ENCODE data around the gene ST6GALNAC3.

ST6GALNAC3 gene

DNA sequence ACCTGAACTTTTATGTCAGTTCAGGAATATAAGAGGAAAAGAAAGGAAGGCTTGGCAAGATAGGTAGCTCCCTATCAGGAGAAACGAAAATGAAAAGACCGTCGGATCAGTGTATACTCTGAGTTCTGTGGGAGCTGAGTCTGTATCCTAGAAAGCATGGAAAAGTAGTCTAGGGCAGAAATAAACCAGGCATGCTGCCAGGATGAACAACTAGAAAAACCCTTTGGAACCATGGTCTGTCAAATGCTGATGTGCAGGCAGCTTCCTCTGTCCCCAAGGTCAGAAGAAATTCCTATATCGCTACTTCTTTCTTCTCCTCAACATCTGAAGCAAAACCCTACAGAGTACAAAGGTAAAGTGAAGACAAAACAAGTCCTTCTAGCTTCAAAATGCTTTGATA, 268.8 kb downstream of the ST6GALNAC3 start:
- Mint-ChIP-seq H3K36me3 (ENCODE audit: low read depth) (no peaks in the 10 kb centered on the region), H3K4me1 (ENCODE audit: low read depth) (no peaks in the 10 kb centered on the region), H3K27ac (no peak overlapping the region), H3K27me3 (ENCODE audit: low read depth) (peaks cover 2% of the 10 kb centered on the region), H3K4me3 (no peak overlapping the region), H3K9me3 (peaks cover 4% of the 10 kb centered on the region)
- DNase-seq (ENCODE audit: low spot score), result no peak

DNA sequence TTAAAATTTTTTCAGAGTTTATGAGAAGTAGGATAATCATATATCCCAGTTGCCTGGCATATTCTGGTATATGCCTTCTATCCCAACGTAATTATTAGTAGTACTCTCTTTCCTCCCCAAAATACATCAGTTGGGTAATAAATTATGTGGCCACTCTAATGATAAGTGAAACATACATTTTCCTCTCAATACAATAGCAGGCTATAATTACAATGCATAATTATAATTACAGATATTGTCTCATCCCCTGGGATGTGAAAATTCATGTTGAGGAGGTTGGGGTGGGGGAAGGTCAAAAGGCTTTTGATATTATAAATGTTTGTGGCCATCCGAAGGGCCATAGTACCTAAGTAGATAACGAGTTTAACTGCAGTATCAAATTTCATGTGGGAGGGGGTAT, 277.1 kb downstream of the ST6GALNAC3 start:
- no peak overlapping the region for H3K4me3 Mint-ChIP-seq
- H3K4me1 Mint-ChIP-seq (ENCODE audit: low read depth), result peaks cover 2% of the 10 kb centered on the region
- no peak overlapping the region for H3K27ac Mint-ChIP-seq
- no peak for DNase-seq (ENCODE audit: low spot score)
- H3K27me3 Mint-ChIP-seq (ENCODE audit: low read depth), result no peaks in the 10 kb centered on the region
- no peaks in the 10 kb centered on the region for H3K36me3 Mint-ChIP-seq (ENCODE audit: low read depth)
- no peaks in the 10 kb centered on the region for H3K9me3 Mint-ChIP-seq

DNA sequence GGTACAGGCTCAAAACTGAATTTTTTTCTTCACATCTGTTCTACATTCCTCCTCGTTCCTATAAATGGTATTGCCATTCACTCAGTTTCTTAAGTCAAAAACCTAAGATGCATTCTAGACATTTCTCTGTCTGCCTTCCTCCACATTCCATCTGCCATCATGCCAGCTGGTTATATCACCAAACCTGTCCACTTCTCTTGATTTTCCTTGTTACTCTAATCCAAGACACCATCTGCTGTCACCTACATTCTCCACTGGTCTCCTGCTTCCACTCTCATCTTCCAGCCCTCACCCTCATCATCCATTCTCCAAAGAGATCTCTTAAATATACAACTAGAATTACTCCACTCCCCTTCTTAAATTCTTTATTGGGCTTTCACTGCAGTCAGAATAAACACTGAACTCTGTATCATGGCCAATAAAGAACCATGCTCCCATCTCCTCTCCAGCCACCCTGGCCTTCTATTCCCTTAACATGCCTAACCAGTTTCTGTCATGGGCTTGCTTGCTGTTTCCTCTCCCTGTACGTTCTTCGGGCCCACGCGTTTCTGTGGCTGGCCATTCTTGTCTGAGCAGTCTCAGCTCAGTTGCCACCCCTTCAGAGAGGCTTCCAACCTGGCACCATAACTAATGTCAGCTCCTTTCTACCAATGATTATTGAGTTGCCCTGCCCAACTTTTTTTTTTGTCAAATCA, 278.3 kb downstream of the ST6GALNAC3 start:
- no peak overlapping the region for H3K27ac Mint-ChIP-seq
- H3K36me3 Mint-ChIP-seq (ENCODE audit: low read depth), result no peaks in the 10 kb centered on the region
- H3K27me3 Mint-ChIP-seq (ENCODE audit: low read depth), result no peaks in the 10 kb centered on the region

DNA sequence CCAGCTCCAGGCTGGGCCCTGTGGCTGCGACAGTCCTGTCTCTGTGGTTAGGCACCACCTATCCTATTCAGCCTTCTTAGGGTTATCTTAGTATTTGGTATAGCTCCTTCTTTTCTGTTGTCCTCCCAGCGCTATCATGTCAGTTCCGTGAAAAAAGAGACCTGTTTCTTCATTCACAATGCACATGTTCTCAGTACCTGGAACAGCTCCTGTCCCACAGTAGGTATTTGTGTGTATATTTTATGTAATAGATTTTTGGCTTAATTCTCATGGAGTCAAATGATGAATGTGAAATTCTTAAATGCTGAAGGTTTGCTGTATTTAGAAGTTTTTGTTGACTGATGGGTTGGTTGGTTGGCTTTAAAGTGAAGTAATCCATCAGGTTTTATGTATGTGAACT, 279.7 kb downstream of the ST6GALNAC3 start:
- H3K4me3 Mint-ChIP-seq, result no peak overlapping the region
- H3K27me3 Mint-ChIP-seq (ENCODE audit: low read depth), result no peaks in the 10 kb centered on the region
- H3K27ac Mint-ChIP-seq, result no peak overlapping the region
- no peak for DNase-seq (ENCODE audit: low spot score)
- H3K4me1 Mint-ChIP-seq (ENCODE audit: low read depth), result peaks cover 2% of the 10 kb centered on the region
- H3K36me3 Mint-ChIP-seq (ENCODE audit: low read depth), result no peaks in the 10 kb centered on the region
- H3K9me3 Mint-ChIP-seq, result no peaks in the 10 kb centered on the region

More for the DNA sequence above, 278.3 kb downstream of the ST6GALNAC3 start:
- no peaks in the 10 kb centered on the region for H3K9me3 Mint-ChIP-seq
- H3K4me1 Mint-ChIP-seq (ENCODE audit: low read depth), result peaks cover 2% of the 10 kb centered on the region
- no peak overlapping the region for H3K4me3 Mint-ChIP-seq
- DNase-seq (ENCODE audit: low spot score), result no peak

DNA sequence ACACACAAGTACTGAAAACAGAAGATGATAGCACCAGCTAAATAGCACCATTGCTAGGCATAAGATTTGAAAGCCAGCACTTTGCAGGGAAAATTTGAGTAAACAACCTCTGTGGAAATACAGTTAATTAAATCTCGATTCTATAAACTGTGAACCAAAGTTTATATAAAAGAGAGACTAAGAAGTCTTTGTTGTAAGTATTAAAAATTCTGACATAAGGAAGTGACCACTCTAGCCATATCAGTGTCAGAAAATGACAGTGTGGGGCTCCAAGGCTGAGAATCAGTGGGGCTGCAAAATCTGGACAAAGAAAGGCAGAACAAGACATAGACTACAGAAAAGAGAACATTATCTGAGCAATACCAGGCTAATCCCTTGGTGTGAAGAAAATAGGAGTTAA, 292.2 kb downstream of the ST6GALNAC3 start:
- no peak for DNase-seq (ENCODE audit: low spot score)

DNA sequence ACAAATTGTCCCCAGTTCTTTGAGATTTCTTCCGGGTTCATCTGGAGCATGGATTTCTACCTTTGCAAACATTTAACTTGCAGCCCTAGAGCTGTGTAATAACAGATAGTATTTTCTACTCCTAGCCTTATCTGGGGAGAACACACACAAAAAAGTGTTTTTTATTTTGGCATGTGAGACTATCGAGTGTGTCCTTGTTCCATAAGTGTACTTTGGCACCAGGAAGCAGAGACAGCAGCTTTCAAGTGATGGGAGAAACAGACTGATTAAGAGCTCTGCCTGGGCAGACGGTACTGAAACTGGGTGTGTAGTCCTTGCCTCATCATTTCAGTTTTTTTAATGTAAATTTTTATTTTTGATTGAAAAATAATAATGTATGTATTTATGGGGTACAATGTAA, 297.4 kb downstream of the ST6GALNAC3 start:
- no peak overlapping the region for H3K27ac Mint-ChIP-seq

More for the DNA sequence above, 292.2 kb downstream of the ST6GALNAC3 start:
- Mint-ChIP-seq H3K36me3 (ENCODE audit: low read depth) (no peaks in the 10 kb centered on the region), H3K4me1 (ENCODE audit: low read depth) (no peaks in the 10 kb centered on the region), H3K9me3 (no peaks in the 10 kb centered on the region), H3K27me3 (ENCODE audit: low read depth) (no peaks in the 10 kb centered on the region), H3K27ac (no peak overlapping the region), H3K4me3 (no peak overlapping the region)

DNA sequence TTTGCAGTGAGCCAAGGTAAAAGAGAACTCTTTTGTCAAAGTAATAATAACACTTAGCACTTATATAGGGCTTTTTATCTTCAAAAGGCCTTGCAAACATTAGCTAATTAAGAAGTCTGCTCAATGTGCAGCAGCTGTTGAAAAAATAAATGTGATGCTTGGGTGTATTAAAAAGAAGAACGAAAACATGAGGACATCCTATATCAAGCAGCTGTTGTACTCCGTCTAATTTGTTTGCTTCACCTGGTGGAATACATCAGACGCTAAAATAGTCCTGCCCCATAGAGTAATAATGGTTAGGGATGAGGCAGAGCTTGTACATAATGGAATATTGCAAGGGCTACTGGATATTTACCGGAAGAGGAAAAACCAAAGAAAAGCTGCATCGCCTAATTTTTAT, 299.5 kb downstream of the ST6GALNAC3 start:
- H3K4me3 Mint-ChIP-seq, result no peak overlapping the region
- no peaks in the 10 kb centered on the region for H3K36me3 Mint-ChIP-seq (ENCODE audit: low read depth)
- H3K9me3 Mint-ChIP-seq, result no peaks in the 10 kb centered on the region
- no peaks in the 10 kb centered on the region for H3K4me1 Mint-ChIP-seq (ENCODE audit: low read depth)
- no peak overlapping the region for H3K27ac Mint-ChIP-seq
- peaks cover 2% of the 10 kb centered on the region for H3K27me3 Mint-ChIP-seq (ENCODE audit: low read depth)
- DNase-seq (ENCODE audit: low spot score), result no peak

More for the DNA sequence above, 297.4 kb downstream of the ST6GALNAC3 start:
- no peaks in the 10 kb centered on the region for H3K4me1 Mint-ChIP-seq (ENCODE audit: low read depth)
- H3K9me3 Mint-ChIP-seq, result no peaks in the 10 kb centered on the region
- no peak for DNase-seq (ENCODE audit: low spot score)
- H3K27me3 Mint-ChIP-seq (ENCODE audit: low read depth), result peaks cover 2% of the 10 kb centered on the region
- no peaks in the 10 kb centered on the region for H3K36me3 Mint-ChIP-seq (ENCODE audit: low read depth)
- no peak overlapping the region for H3K4me3 Mint-ChIP-seq

DNA sequence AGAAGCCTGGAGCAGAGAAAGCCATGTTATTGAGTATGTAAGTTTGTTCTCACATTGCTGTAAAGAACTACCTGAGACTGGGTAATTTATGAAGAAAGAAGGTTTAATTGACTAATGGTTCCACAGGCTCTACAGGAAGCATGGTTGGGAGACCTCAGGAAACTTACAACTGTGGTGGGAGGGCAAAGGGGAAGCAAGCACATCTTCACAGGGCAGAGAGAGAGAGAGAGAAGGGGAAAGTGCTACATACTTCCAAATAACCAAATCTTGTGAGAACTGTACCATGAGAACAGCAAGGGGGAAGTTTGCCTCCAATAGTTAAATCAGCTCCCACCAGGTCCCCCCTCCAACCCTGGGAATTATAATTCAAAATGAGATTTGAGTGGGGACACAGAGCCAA, 302.7 kb downstream of the ST6GALNAC3 start:
- no peaks in the 10 kb centered on the region for H3K4me1 Mint-ChIP-seq (ENCODE audit: low read depth)
- no peak overlapping the region for H3K27ac Mint-ChIP-seq
- H3K9me3 Mint-ChIP-seq, result no peaks in the 10 kb centered on the region
- H3K4me3 Mint-ChIP-seq, result no peak overlapping the region
- no peak for DNase-seq (ENCODE audit: low spot score)
- no peaks in the 10 kb centered on the region for H3K36me3 Mint-ChIP-seq (ENCODE audit: low read depth)
- peaks cover 2% of the 10 kb centered on the region for H3K27me3 Mint-ChIP-seq (ENCODE audit: low read depth)

DNA sequence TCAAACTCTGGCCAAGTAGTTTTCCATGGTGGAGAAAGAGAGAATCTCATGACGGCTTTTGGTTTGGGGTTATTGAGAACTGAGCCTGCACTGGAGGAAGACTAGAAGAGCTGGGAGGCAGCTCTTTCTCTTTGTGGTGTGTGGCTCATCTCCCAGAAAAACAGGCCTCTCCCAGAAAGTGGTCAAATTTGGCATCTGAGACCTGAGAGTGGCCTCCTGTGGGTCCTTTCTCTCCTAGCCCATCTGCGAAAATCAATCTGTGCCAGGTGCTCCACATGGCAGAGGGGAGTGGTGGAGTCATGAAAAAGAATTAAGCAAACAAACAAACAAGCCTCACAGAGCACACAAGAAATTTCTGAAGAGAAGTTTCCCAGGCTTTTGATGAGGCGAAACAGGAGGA, 305.0 kb downstream of the ST6GALNAC3 start:
- Mint-ChIP-seq H3K27me3 (ENCODE audit: low read depth) (peaks cover 2% of the 10 kb centered on the region), H3K4me3 (no peak overlapping the region), H3K36me3 (ENCODE audit: low read depth) (no peaks in the 10 kb centered on the region), H3K9me3 (no peaks in the 10 kb centered on the region), H3K27ac (no peak overlapping the region), H3K4me1 (ENCODE audit: low read depth) (no peaks in the 10 kb centered on the region)
- DNase-seq (ENCODE audit: low spot score), result no peak

DNA sequence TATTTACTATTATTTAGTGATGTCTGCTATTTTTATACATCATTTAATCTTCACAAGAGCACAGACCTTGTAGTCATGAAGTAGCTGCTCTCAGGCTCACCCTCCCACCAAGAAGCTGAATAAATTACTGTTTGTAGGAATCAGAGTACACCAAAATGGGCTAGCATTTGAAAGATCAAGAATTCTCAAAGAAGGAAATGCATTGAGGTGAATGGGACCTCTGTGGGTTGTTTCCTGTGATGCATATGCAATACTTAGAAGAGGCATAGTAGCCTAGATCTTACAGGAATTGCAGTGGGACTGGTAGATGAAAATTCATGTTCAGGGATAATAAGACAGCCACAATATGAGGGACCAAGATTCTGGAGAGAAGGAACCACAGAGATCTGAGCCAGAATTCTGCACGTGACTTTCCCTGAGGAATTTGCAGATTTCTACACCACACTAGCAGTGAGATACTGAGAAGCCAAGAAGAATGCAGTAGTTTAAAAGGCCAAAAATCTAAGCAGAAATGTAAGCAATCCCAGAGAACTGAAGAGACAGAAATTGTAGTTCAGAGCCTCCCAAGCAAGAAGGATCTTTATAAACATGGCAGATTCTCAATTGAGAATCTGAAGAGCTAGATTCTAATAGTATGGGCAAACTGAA, 307.0 kb downstream of the ST6GALNAC3 start:
- Mint-ChIP-seq H3K27me3 (ENCODE audit: low read depth) (no peaks in the 10 kb centered on the region), H3K9me3 (no peaks in the 10 kb centered on the region), H3K36me3 (ENCODE audit: low read depth) (no peaks in the 10 kb centered on the region), H3K4me3 (no peak overlapping the region), H3K27ac (no peak overlapping the region), H3K4me1 (ENCODE audit: low read depth) (no peaks in the 10 kb centered on the region)
- DNase-seq (ENCODE audit: low spot score), result no peak

DNA sequence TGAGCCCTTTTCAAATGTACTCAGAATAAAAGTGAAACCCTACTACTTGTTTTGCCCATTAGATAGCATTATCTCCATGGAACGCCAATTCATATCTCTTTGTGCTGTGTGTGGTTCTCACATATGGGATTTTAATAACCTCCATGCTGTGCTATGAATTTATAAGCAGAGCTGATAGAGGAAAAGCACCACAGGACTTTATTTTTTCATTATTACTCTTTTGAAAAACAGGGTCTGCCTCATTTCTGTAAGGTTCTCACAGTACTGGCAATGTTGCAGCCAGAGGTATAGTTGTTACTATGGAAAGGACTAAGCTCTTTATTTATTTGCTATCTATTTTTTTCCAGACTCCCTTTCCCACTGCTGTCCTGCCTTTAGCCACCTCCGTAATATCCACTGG, 313.7 kb downstream of the ST6GALNAC3 start:
- no peak overlapping the region for H3K4me3 Mint-ChIP-seq
- no peaks in the 10 kb centered on the region for H3K36me3 Mint-ChIP-seq (ENCODE audit: low read depth)
- H3K4me1 Mint-ChIP-seq (ENCODE audit: low read depth), result no peaks in the 10 kb centered on the region
- DNase-seq (ENCODE audit: low spot score), result no peak
- no peaks in the 10 kb centered on the region for H3K9me3 Mint-ChIP-seq
- H3K27me3 Mint-ChIP-seq (ENCODE audit: low read depth), result no peaks in the 10 kb centered on the region
- H3K27ac Mint-ChIP-seq, result no peak overlapping the region

DNA sequence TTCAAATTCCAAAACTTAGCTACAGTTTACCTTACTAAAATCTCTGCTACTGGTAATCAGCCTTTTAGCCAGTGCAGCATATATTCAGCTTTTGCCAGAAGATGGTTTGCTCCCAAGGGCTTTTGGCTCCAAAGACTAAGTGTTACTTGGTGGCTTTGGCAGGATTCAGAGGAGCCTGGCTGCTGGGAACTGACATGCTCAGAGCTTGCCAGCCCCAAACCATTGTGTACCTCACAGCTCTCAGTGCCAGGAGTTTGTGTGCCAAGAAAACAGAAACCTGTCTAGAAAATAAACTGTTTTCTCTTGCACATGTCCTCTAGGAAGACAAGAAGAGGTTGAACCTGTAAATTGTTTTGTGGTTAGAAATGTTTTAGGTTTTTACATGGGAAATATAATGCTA, 315.9 kb downstream of the ST6GALNAC3 start:
- no peaks in the 10 kb centered on the region for H3K36me3 Mint-ChIP-seq (ENCODE audit: low read depth)
- DNase-seq (ENCODE audit: low spot score), result no peak
- H3K4me3 Mint-ChIP-seq, result no peak overlapping the region
- H3K4me1 Mint-ChIP-seq (ENCODE audit: low read depth), result no peaks in the 10 kb centered on the region
- no peaks in the 10 kb centered on the region for H3K9me3 Mint-ChIP-seq
- H3K27me3 Mint-ChIP-seq (ENCODE audit: low read depth), result no peaks in the 10 kb centered on the region
- no peak overlapping the region for H3K27ac Mint-ChIP-seq

DNA sequence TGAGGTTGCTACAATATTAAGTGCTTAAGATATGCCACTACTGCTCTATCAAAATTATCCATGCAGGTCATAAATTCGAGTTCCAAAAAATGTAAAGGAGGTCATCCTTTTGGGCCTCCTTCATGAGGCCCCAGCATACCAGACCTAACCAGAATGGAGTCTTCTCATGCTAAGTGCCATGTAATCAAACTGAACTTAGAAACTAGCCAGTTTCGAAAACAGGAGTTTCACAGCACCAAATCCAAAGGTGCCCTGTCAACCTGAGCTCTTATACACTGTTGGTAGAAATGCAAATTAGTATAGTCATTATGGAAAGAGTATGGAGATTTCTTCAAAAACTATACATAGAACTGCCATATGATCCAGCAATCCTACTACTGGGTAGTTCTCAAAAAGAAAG, 320.5 kb downstream of the ST6GALNAC3 start:
- no peak overlapping the region for H3K4me3 Mint-ChIP-seq
- H3K27me3 Mint-ChIP-seq (ENCODE audit: low read depth), result no peaks in the 10 kb centered on the region
- H3K4me1 Mint-ChIP-seq (ENCODE audit: low read depth), result no peaks in the 10 kb centered on the region
- DNase-seq (ENCODE audit: low spot score), result no peak
- no peak overlapping the region for H3K27ac Mint-ChIP-seq
- no peaks in the 10 kb centered on the region for H3K36me3 Mint-ChIP-seq (ENCODE audit: low read depth)
- H3K9me3 Mint-ChIP-seq, result no peaks in the 10 kb centered on the region

DNA sequence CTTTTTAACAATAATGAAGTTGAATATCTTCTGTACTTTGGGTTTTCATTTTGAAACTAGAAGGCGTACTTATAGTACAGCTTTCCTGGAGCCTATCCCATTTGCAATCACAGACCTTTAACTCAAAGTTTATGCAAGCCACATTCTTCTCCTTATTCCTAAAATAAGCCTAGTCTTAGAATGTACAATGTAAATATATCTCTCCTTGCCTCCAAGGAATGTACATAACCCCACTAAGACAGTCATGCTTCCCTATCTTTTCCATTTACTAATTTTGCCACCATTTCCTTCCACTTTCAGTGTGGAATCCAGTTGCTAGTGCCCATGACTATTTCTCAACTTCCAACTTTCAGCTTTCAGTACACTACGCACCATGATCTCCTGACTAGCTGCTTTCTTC, 327.6 kb downstream of the ST6GALNAC3 start:
- DNase-seq (ENCODE audit: low spot score), result no peak
- Mint-ChIP-seq H3K27ac (no peak overlapping the region), H3K4me3 (no peak overlapping the region), H3K9me3 (no peaks in the 10 kb centered on the region), H3K27me3 (ENCODE audit: low read depth) (no peaks in the 10 kb centered on the region), H3K4me1 (ENCODE audit: low read depth) (no peaks in the 10 kb centered on the region), H3K36me3 (ENCODE audit: low read depth) (no peaks in the 10 kb centered on the region)

DNA sequence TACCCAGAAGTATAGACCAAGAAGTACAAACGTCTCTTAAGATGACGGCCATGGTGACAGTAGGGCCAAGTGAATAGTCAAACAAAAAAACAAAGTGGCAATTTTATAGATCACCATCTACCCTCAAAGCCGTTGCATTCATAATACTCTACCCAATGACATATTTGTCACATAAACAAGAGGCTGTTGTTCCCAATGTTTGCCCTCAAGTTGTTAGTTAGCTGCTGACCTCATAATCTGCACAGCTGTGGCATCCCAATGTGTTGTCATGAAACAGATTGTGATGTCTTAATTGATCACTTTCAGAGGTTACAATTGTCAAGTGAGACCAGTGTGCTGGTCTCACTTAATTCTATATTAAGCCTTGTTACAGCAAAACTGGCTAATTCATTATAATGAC, 333.8 kb downstream of the ST6GALNAC3 start:
- H3K4me3 Mint-ChIP-seq, result no peak overlapping the region
- H3K27ac Mint-ChIP-seq, result no peak overlapping the region

More for the DNA sequence above, 333.8 kb downstream of the ST6GALNAC3 start:
- DNase-seq (ENCODE audit: low spot score), result no peak
- Mint-ChIP-seq H3K4me1 (ENCODE audit: low read depth) (no peaks in the 10 kb centered on the region), H3K9me3 (no peaks in the 10 kb centered on the region), H3K36me3 (ENCODE audit: low read depth) (no peaks in the 10 kb centered on the region), H3K27me3 (ENCODE audit: low read depth) (no peaks in the 10 kb centered on the region)

Data from T-helper 2 cell treated with Interferon-gamma antibody and Interleukin-4, amounts not matched to agents 5 μg/mL and 100 μg/mL, for 36 hours (primary cell).